OCI-LY1 (cell line): Measurements from ENCODE around the gene LRMDA.

Experiments used
- EZH2 ChIP-seq: fragments of 200-600 bp; sonication (generic), shearing (Covaris generic); IDR thresholded peaks from 2 replicates; pipeline ENCODE4 v1.8.0; 2017; ENCODE audit warnings: borderline replicate concordance, mixed run types, mild to moderate bottlenecking, antibody characterized with exemption, low read length, moderate library complexity, mixed read lengths
- TF ChIP-seq, protein P1 (sequence below): fragments of 200-600 bp; sonication (generic), shearing (Covaris generic); IDR thresholded peaks from 2 replicates; pipeline ENCODE4 v1.5.1; 2017; ENCODE audit warnings: mild to moderate bottlenecking, antibody characterized with exemption, low read length, moderate library complexity, mixed read lengths

DNA sequence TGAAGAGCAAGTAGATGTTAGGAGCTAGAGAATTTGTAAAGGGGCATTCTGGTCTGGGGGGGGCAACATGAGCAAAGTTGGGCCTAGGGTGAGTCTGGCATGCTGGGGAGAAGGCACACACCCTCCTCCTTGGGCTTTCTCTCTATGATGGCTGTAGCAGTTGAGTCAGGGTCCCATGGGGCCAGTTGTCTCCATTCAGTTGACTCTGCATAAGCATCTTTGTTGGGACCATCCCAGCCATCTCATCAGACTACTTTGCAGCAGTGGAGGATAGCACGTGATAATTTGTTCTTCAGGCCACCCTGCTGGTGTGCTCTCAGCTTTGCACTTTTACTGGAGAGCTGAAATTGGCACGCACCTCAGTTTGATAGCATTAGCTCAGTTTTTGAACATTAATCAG lies 55.2 kb downstream of the LRMDA start:
- TF ChIP-seq, protein P1, sequence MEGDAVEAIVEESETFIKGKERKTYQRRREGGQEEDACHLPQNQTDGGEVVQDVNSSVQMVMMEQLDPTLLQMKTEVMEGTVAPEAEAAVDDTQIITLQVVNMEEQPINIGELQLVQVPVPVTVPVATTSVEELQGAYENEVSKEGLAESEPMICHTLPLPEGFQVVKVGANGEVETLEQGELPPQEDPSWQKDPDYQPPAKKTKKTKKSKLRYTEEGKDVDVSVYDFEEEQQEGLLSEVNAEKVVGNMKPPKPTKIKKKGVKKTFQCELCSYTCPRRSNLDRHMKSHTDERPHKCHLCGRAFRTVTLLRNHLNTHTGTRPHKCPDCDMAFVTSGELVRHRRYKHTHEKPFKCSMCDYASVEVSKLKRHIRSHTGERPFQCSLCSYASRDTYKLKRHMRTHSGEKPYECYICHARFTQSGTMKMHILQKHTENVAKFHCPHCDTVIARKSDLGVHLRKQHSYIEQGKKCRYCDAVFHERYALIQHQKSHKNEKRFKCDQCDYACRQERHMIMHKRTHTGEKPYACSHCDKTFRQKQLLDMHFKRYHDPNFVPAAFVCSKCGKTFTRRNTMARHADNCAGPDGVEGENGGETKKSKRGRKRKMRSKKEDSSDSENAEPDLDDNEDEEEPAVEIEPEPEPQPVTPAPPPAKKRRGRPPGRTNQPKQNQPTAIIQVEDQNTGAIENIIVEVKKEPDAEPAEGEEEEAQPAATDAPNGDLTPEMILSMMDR: no peak
- TF ChIP-seq EZH2: no peak
